Ishikawa (cell line): Measurements from ENCODE around the gene ARHGAP44.

Source experiments
- CEBPB ChIP-seq: IDR thresholded peaks from 2 replicates; pipeline ENCODE4 v1.6.1; 2012
- CREB1 ChIP-seq: IDR thresholded peaks from 2 replicates; pipeline ENCODE4 v1.6.1; 2012; ENCODE audit warnings: low read depth
- EGR1 ChIP-seq: IDR thresholded peaks from 2 replicates; pipeline ENCODE4 v1.6.1; 2012
- EP300 ChIP-seq: IDR thresholded peaks from 2 replicates; pipeline ENCODE4 v1.6.1; 2012; ENCODE audit warnings: borderline replicate concordance
- FOXM1 ChIP-seq: IDR thresholded peaks from 2 replicates; pipeline ENCODE4 v1.6.1; 2012; ENCODE audit warnings: low read depth, borderline replicate concordance
- MAX ChIP-seq: IDR thresholded peaks from 2 replicates; pipeline ENCODE4 v1.6.1; 2012
- NFIC ChIP-seq: IDR thresholded peaks from 2 replicates; pipeline ENCODE4 v1.6.1; 2012
- RAD21 ChIP-seq: IDR thresholded peaks from 2 replicates; pipeline ENCODE4 v1.6.1; 2012; ENCODE audit warnings: low read depth
- REST ChIP-seq: IDR thresholded peaks from 2 replicates; pipeline ENCODE4 v1.6.1; 2012; ENCODE audit warnings: low read depth, mild to moderate bottlenecking
- TAF1 ChIP-seq: IDR thresholded peaks from 2 replicates; pipeline ENCODE4 v1.6.1; 2012; ENCODE audit warnings: low read depth, mild to moderate bottlenecking
- TCF12 ChIP-seq: IDR thresholded peaks from 2 replicates; pipeline ENCODE4 v1.6.1; 2012; ENCODE audit warnings: low read depth
- TEAD4 ChIP-seq: IDR thresholded peaks from 2 replicates; pipeline ENCODE4 v1.6.1; 2012
- USF1 ChIP-seq: IDR thresholded peaks from 2 replicates; pipeline ENCODE4 v1.6.1; 2012
- YY1 ChIP-seq: IDR thresholded peaks from 2 replicates; pipeline ENCODE4 v1.6.1; 2012; ENCODE audit warnings: low read depth
- ZBTB7A ChIP-seq: IDR thresholded peaks from 2 replicates; pipeline ENCODE4 v1.6.1; 2012; ENCODE audit warnings: low read depth

The ARHGAP44 gene

GRCh38 chr17:12902046-12902445, 112.7 kb downstream of the ARHGAP44 start:
- TF ChIP-seq ZBTB7A (no peak), FOXM1 (no peak), REST (no peak), NFIC (no peak), MAX (no peak), TAF1 (no peak), TCF12 (no peak), EGR1 (no peak), RAD21 (no peak)

- TF ChIP-seq EGR1 (no peak), FOXM1 (no peak), USF1 (no peak), TAF1 (no peak), EP300 (no peak), NFIC (no peak), YY1 (no peak), MAX (no peak), TEAD4 (no peak), ZBTB7A (no peak)
Measured at GRCh38 chr17:12907477-12907876, 118.2 kb downstream of the ARHGAP44 start.

- TF ChIP-seq TCF12: no peak
- no peak for TF ChIP-seq CREB1
- no peak for TF ChIP-seq REST
- TF ChIP-seq TAF1: no peak
- no peak for TF ChIP-seq CEBPB
- TF ChIP-seq YY1: no peak
- TF ChIP-seq EGR1: no peak
- no peak for TF ChIP-seq TEAD4
- no peak for TF ChIP-seq FOXM1
- no peak for TF ChIP-seq EP300
- TF ChIP-seq USF1: no peak
- TF ChIP-seq MAX: no peak
- no peak for TF ChIP-seq ZBTB7A
- no peak for TF ChIP-seq RAD21
- TF ChIP-seq NFIC: no peak
Measured at GRCh38 chr17:12909046-12909445, 119.7 kb downstream of the ARHGAP44 start.

GRCh38 chr17:12909511-12909910, 120.2 kb downstream of the ARHGAP44 start:
- TF ChIP-seq ZBTB7A (no peak), REST (no peak)

- TF ChIP-seq TEAD4 (no peak), REST (no peak), USF1 (no peak), CEBPB (no peak), ZBTB7A (no peak), FOXM1 (no peak), YY1 (no peak), EP300 (no peak), TCF12 (no peak)
Measured at GRCh38 chr17:12911239-12911638, 121.9 kb downstream of the ARHGAP44 start.
